PC-3 (cell line): ENCODE data around the gene CCNF. TPM values are rescaled to one million over a fixed set of nuclear protein-coding genes. Genes with fewer than 3 reads are reported as not detected.

Experiments
- ATAC-seq: fragments of 200-7000 bp; cut with Tn5 transposase; 2 replicates; pipeline ENCODE4 v1.9.1; 2020; ENCODE audit warnings: mild to moderate bottlenecking, moderate library complexity
- BruUV-seq: library from RNA; stranded (reverse); fragments of 400-500 nt; replicated peaks from 2 replicates; lab custom pipeline; 2021; lab: Mats Ljungman, UMichigan
- CTCF ChIA-PET: fragments of 300-600 bp; sonication (Branson Sonifier 250); formaldehyde crosslinking; loops from one replicate; lab custom pipeline; 2022; ENCODE audit warnings: antibody characterized with exemption; lab: Charles Lee
- POLR2A ChIA-PET: fragments of 300-600 bp; sonication (Branson Sonifier 250); formaldehyde crosslinking; loops from one replicate; lab custom pipeline; 2022; ENCODE audit warnings: antibody characterized with exemption; ENCODE audit not compliant: unreplicated experiment; lab: Charles Lee
- DNase-seq: peaks from one replicate; pipeline ENCODE4 v3.0.0-alpha.2; 2015
- H2AFZ ChIP-seq: fragments of 300-600 bp; sonication (generic); 2 replicates; pipeline ENCODE4 v1.6.0; 2016; ENCODE audit warnings: antibody characterized with exemption, low read length
- H3F3A ChIP-seq: fragments of 300-600 bp; sonication (generic); one replicate; pipeline ENCODE4 v1.6.0; 2017; ENCODE audit warnings: antibody characterized with exemption, low read length, control low read depth, mild to moderate bottlenecking; ENCODE audit not compliant: unreplicated experiment
- H3K27ac ChIP-seq: fragments of 300-600 bp; sonication (generic); 2 replicates; pipeline ENCODE4 v1.5.1; 2016; ENCODE audit warnings: mild to moderate bottlenecking, low read length
- H3K27me3 ChIP-seq: fragments of 300-600 bp; sonication (generic); 2 replicates; pipeline ENCODE4 v1.6.1; 2016; ENCODE audit warnings: low read length, mixed read lengths
- H3K36me3 ChIP-seq: fragments of 300-600 bp; sonication (generic); 2 replicates; pipeline ENCODE4 v1.6.1; 2016; ENCODE audit warnings: low read depth, mixed run types, low read length, mixed read lengths
- H3K4me1 ChIP-seq: fragments of 300-600 bp; sonication (generic); 2 replicates; pipeline ENCODE4 v1.5.1; 2016; ENCODE audit warnings: low read length; ENCODE audit not compliant: insufficient read depth
- H3K4me2 ChIP-seq: fragments of 300-600 bp; sonication (generic); 2 replicates; pipeline ENCODE4 v1.6.0; 2016; ENCODE audit warnings: low read length
- H3K4me3 ChIP-seq: fragments of 300-600 bp; sonication (generic); 2 replicates; pipeline ENCODE4 v1.5.1; 2016; ENCODE audit warnings: mild to moderate bottlenecking, low read length, mixed read lengths
- H3K79me2 ChIP-seq: fragments of 300-600 bp; sonication (generic); 2 replicates; pipeline ENCODE4 v1.6.1; 2017; ENCODE audit warnings: low read length, mixed read lengths
- H3K9ac ChIP-seq: fragments of 300-600 bp; sonication (generic); 2 replicates; pipeline ENCODE4 v1.6.0; 2016; ENCODE audit warnings: mild to moderate bottlenecking, low read length
- H3K9me2 ChIP-seq: fragments of 300-600 bp; sonication (generic); replicated peaks from 2 replicates; pipeline ENCODE4 v1.6.1; 2016; ENCODE audit warnings: mixed run types, low read length, mixed read lengths
- H3K9me3 ChIP-seq: fragments of 300-600 bp; sonication (generic); 2 replicates; pipeline ENCODE4 v1.6.1; 2016; ENCODE audit warnings: low read length, mixed read lengths
- H4K20me1 ChIP-seq: fragments of 300-600 bp; sonication (generic); 2 replicates; pipeline ENCODE4 v1.6.1; 2016; ENCODE audit warnings: low read length, mixed read lengths
- CTCF ChIP-seq: fragments of 300-600 bp; sonication (generic); conservative IDR thresholded peaks from 2 replicates; pipeline ENCODE4 v1.5.1; 2017; ENCODE audit warnings: antibody characterized with exemption, low read depth, mild to moderate bottlenecking, low read length
- EZH2 ChIP-seq: fragments of 300-600 bp; sonication (generic); IDR thresholded peaks from one replicate; pipeline ENCODE4 v1.6.1; 2017; ENCODE audit warnings: antibody characterized with exemption, mild to moderate bottlenecking, low read length; ENCODE audit not compliant: unreplicated experiment
- EZH2phosphoT487 ChIP-seq: fragments of 300-600 bp; sonication (generic); IDR thresholded peaks from 2 replicates; pipeline ENCODE4 v1.6.1; 2018; ENCODE audit warnings: mild to moderate bottlenecking, antibody characterized with exemption, low read length, borderline replicate concordance
- intact Hi-C: fragments of 100-400 bp; cut with micrococcal nuclease; formaldehyde crosslinking; loops from 2 replicates; pipeline ENCODE4 v1.9.0; 2023
- total RNA-seq: library from RNA; depleted of rRNA; stranded (reverse); fragments of >200 nt; gene quantifications from 2 replicates; pipeline ENCODE4 v1.2.3, GENCODE V29; 2014

Gene CCNF
- total RNA-seq, 1 experiment from 2014 or later = 26.8 TPM

- no peaks in the 10 kb centered on the region for H3K9me3 ChIP-seq
- TF ChIP-seq EZH2 (no peak), EZH2phosphoT487 (no peak), CTCF (no peak)
- H3K9ac ChIP-seq = no peak overlapping the region
- H3K36me3 ChIP-seq = peaks cover 6% of the 10 kb centered on the region; the same call in 1 of the 2 replicates
- H3F3A ChIP-seq = no peaks in the 10 kb centered on the region
- no peak overlapping the region for H3K27ac ChIP-seq
- no peak overlapping the region for H3K4me2 ChIP-seq
- intact Hi-C loops = no loop called here
- no peak overlapping the region for H2AFZ ChIP-seq
- ChIA-PET CTCF (no interaction called here), POLR2A (no interaction called here)
- BruUV-seq = no TSS peak
- H3K79me2 ChIP-seq = peaks cover 32% of the 10 kb centered on the region
- no peaks in the 10 kb centered on the region for H3K27me3 ChIP-seq
- peaks cover 8% of the 10 kb centered on the region; the same call in 1 of the 2 replicates for H4K20me1 ChIP-seq
- no peak for DNase-seq
- H3K4me3 ChIP-seq = no peak overlapping the region
- H3K9me2 ChIP-seq = no peaks in the 10 kb centered on the region
- ATAC-seq = no peak
- peaks cover 13% of the 10 kb centered on the region for H3K4me1 ChIP-seq
These were observed 1.7 kb upstream of the CCNF start for GRCh38 chr16:2427526-2427925.

GRCh38 chr16:2428051-2428783 lies 1.0 kb upstream of the CCNF start:
- Histone ChIP-seq H3F3A (no peaks in the 10 kb centered on the region), H3K27ac (no peak overlapping the region), H3K4me3 (peak overlapping the region; percentile 77), H2AFZ (peak overlapping the region; percentile 97), H3K27me3 (no peaks in the 10 kb centered on the region), H3K9me3 (no peaks in the 10 kb centered on the region), H3K9ac (peak overlapping the region; percentile 71), H3K9me2 (no peaks in the 10 kb centered on the region), H4K20me1 (peaks cover 8% of the 10 kb centered on the region; the same call in 1 of the 2 replicates), H3K36me3 (peaks cover 10% of the 10 kb centered on the region; the same call in 1 of the 2 replicates), H3K4me2 (peak overlapping the region; percentile 92), H3K4me1 (peaks cover 13% of the 10 kb centered on the region), H3K79me2 (peaks cover 32% of the 10 kb centered on the region)
- ATAC-seq (peak; percentile 50), DNase-seq (peak; percentile 22)
- TSS peak; percentile 79 for BruUV-seq
- ChIA-PET POLR2A (interaction anchor here (0.6 kb wide), 1 partner anchor 19 kb away, joined by 4 read pairs; no protein-coding TSS in a partner anchor), CTCF (no interaction called here)
- intact Hi-C loops = no loop called here
- peak; percentile 34 for TF ChIP-seq CTCF
- TF ChIP-seq EZH2phosphoT487 = no peak

- ChIA-PET POLR2A (no interaction called here), CTCF (no interaction called here)
- Histone ChIP-seq H3K4me3 (peak overlapping the region; percentile 77), H3K36me3 (peaks cover 10% of the 10 kb centered on the region; the same call in 1 of the 2 replicates), H3K4me1 (peaks cover 13% of the 10 kb centered on the region), H2AFZ (peak overlapping the region; percentile 97), H3K9me3 (no peaks in the 10 kb centered on the region), H3K27ac (no peak overlapping the region), H3K4me2 (peak overlapping the region; percentile 92), H3K79me2 (peaks cover 32% of the 10 kb centered on the region), H3K9ac (peak overlapping the region; percentile 71), H4K20me1 (peaks cover 8% of the 10 kb centered on the region; the same call in 1 of the 2 replicates), H3K27me3 (no peaks in the 10 kb centered on the region), H3K9me2 (no peaks in the 10 kb centered on the region), H3F3A (no peaks in the 10 kb centered on the region)
- ATAC-seq = no peak; the same call in 1 of the 2 replicates
- TF ChIP-seq EZH2 (no peak), EZH2phosphoT487 (no peak), CTCF (0 out of 2 replicates have a peak, but pooled peaks have one; percentile 7)
- intact Hi-C loops = no loop called here
- no peak for DNase-seq
- no TSS peak for BruUV-seq
These were observed 538 bp upstream of the CCNF start for GRCh38 chr16:2428784-2429033.
